Astrocyte (in vitro differentiated cells and primary cell): ENCODE data around the gene APBA2.

Experiments
- CTCF ChIP-seq: IDR thresholded peaks from 2 replicates; pipeline ENCODE4 v1.5.1; 2011; ENCODE audit warnings: low read depth, mild to moderate bottlenecking, inconsistent platforms, low read length, moderate library complexity; ENCODE audit not compliant: insufficient read depth
- EZH2 ChIP-seq: IDR thresholded peaks from 2 replicates; pipeline ENCODE4 v1.6.1; 2012; ENCODE audit warnings: mild to moderate bottlenecking, low read length, inconsistent platforms; ENCODE audit not compliant: insufficient read depth

- TF ChIP-seq CTCF (no peak), EZH2 (no peak)
These were observed 242.0 kb downstream of the APBA2 start for GRCh38 chr15:29127506-29128430.
